EH (cell line): ENCODE results near the gene RBM23.
"Not testable (repeated sequence)": the region's sequence is repeated elsewhere in the genome, so short reads cannot be mapped to it uniquely, and the experiment has no call there.

Experiments used
- DNase-seq: peaks from one replicate; pipeline ENCODE4 v3.0.0-alpha.2; 2015; ENCODE audit warnings: low read depth

The RBM23 gene

GRCh38 chr14:22915886-22916521, 2.9 kb downstream of the RBM23 start:
- no peak for DNase-seq

- not testable (repeated sequence) for DNase-seq
Measured at GRCh38 chr14:22914836-22915235, 4.1 kb downstream of the RBM23 start.

- no peak for DNase-seq
Measured at GRCh38 chr14:22910916-22911315, 8.0 kb downstream of the RBM23 start.

- DNase-seq = no peak
Measured at GRCh38 chr14:22908601-22909000, 10.3 kb downstream of the RBM23 start.

GRCh38 chr14:22907429-22907828, 11.5 kb downstream of the RBM23 start:
- no peak for DNase-seq

GRCh38 chr14:22906073-22906472, 12.9 kb downstream of the RBM23 start:
- DNase-seq = no peak

- no peak for DNase-seq
Measured at GRCh38 chr14:22905627-22906026, 13.3 kb downstream of the RBM23 start.

GRCh38 chr14:22903742-22904087, 15.2 kb downstream of the RBM23 start:
- DNase-seq = no peak

GRCh38 chr14:22901799-22902198, 17.1 kb downstream of the RBM23 start:
- DNase-seq = no peak

- peak; percentile 81 for DNase-seq
Measured at GRCh38 chr14:22900081-22900799, 18.7 kb downstream of the RBM23 start.

- DNase-seq = peak; percentile 93
Measured at GRCh38 chr14:22898302-22899090, 20.5 kb downstream of the RBM23 start.

GRCh38 chr14:22897357-22897756, 21.6 kb downstream of the RBM23 start:
- no peak for DNase-seq

GRCh38 chr14:22896760-22897159, 22.2 kb downstream of the RBM23 start:
- no peak for DNase-seq

- DNase-seq = no peak
Measured at GRCh38 chr14:22896356-22896755, 22.6 kb downstream of the RBM23 start.

GRCh38 chr14:22895402-22895801, 23.5 kb downstream of the RBM23 start:
- no peak for DNase-seq

- no peak for DNase-seq
Measured at GRCh38 chr14:22893706-22894105, 25.2 kb downstream of the RBM23 start.

- DNase-seq = no peak
Measured at GRCh38 chr14:22892488-22892887, 26.5 kb downstream of the RBM23 start.

- no peak for DNase-seq
Measured at GRCh38 chr14:22890416-22890815, 28.5 kb downstream of the RBM23 start.

GRCh38 chr14:22888662-22889061, 30.3 kb downstream of the RBM23 start:
- no peak for DNase-seq

GRCh38 chr14:22887990-22888378, 31.0 kb downstream of the RBM23 start:
- DNase-seq = no peak

GRCh38 chr14:22887260-22887989, 31.5 kb downstream of the RBM23 start:
- peak; percentile 91 for DNase-seq

GRCh38 chr14:22886500-22887259, 32.3 kb downstream of the RBM23 start:
- peak; percentile 76 for DNase-seq
